OCI-LY1 (cell line): ENCODE data around the gene WNK1.

Source experiments
- H2AFZ ChIP-seq: fragments of 200-600 bp; sonication (generic), shearing (Covaris generic); 2 replicates; pipeline ENCODE4 v1.6.0; 2014; ENCODE audit warnings: antibody characterized with exemption, mild to moderate bottlenecking, low read length
- H3F3A ChIP-seq: fragments of 200-600 bp; sonication (generic), shearing (Covaris generic); 2 replicates; pipeline ENCODE4 v1.6.0; 2014; ENCODE audit warnings: mild to moderate bottlenecking, antibody characterized with exemption, low read length, moderate library complexity; ENCODE audit not compliant: insufficient read depth
- H3K27ac ChIP-seq: fragments of 200-600 bp; sonication (generic); 2 replicates; pipeline ENCODE4 v1.5.1; 2014; ENCODE audit warnings: low read length, mixed run types, mild to moderate bottlenecking, low read depth; ENCODE audit not compliant: poor library complexity, severe bottlenecking
- H3K27me3 ChIP-seq: fragments of 200-600 bp; sonication (generic); 2 replicates; pipeline ENCODE4 v1.6.0; 2014; ENCODE audit warnings: antibody characterized with exemption, mild to moderate bottlenecking, low read length, moderate library complexity; ENCODE audit not compliant: insufficient read depth
- H3K36me3 ChIP-seq: fragments of 200-600 bp; sonication (generic); 2 replicates; pipeline ENCODE4 v1.6.1; 2014; ENCODE audit warnings: mild to moderate bottlenecking, antibody characterized with exemption, low read length, moderate library complexity, mixed read lengths; ENCODE audit not compliant: insufficient read depth
- H3K4me1 ChIP-seq: fragments of 200-600 bp; sonication (generic); 2 replicates; pipeline ENCODE4 v1.5.1; 2014; ENCODE audit warnings: mild to moderate bottlenecking, low read length, moderate library complexity; ENCODE audit not compliant: insufficient read depth, severe bottlenecking
- H3K4me2 ChIP-seq: fragments of 200-600 bp; sonication (generic), shearing (Covaris generic); 2 replicates; pipeline ENCODE4 v1.6.1; 2014; ENCODE audit warnings: low read length
- H3K4me3 ChIP-seq: fragments of 200-600 bp; sonication (generic); 2 replicates; pipeline ENCODE4 v1.5.1; 2014; ENCODE audit warnings: low read length, low read depth, mild to moderate bottlenecking, mixed read lengths; ENCODE audit not compliant: poor library complexity, severe bottlenecking
- H3K79me2 ChIP-seq: fragments of 200-600 bp; shearing (Covaris generic); 2 replicates; pipeline ENCODE4 v1.6.1; 2016; ENCODE audit warnings: mixed run types, low read length, mixed read lengths; ENCODE audit not compliant: insufficient read depth
- H3K9ac ChIP-seq: fragments of 200-600 bp; sonication (generic), shearing (Covaris generic); 2 replicates; pipeline ENCODE4 v1.6.1; 2014; ENCODE audit warnings: mild to moderate bottlenecking, low read length, mixed read lengths
- H3K9me2 ChIP-seq: fragments of 200-600 bp; sonication (generic), shearing (Covaris generic); 2 replicates; pipeline ENCODE4 v1.6.1; 2014; ENCODE audit warnings: low read depth, mild to moderate bottlenecking, low read length, mixed read lengths
- H3K9me3 ChIP-seq: fragments of 200-600 bp; shearing (Covaris generic); 2 replicates; pipeline ENCODE4 v1.6.1; 2014; ENCODE audit warnings: low read length, mixed read lengths
- H4K20me1 ChIP-seq: fragments of 200-600 bp; sonication (generic), shearing (Covaris generic); 2 replicates; pipeline ENCODE4 v1.6.0; 2016; ENCODE audit warnings: mild to moderate bottlenecking, low read length; ENCODE audit not compliant: insufficient read depth
- EZH2 ChIP-seq: fragments of 200-600 bp; sonication (generic), shearing (Covaris generic); IDR thresholded peaks from 2 replicates; pipeline ENCODE4 v1.8.0; 2017; ENCODE audit warnings: borderline replicate concordance, mixed run types, mild to moderate bottlenecking, antibody characterized with exemption, low read length, moderate library complexity, mixed read lengths
- TF ChIP-seq, protein P1 (sequence below): fragments of 200-600 bp; sonication (generic), shearing (Covaris generic); IDR thresholded peaks from 2 replicates; pipeline ENCODE4 v1.5.1; 2017; ENCODE audit warnings: mild to moderate bottlenecking, antibody characterized with exemption, low read length, moderate library complexity, mixed read lengths

The WNK1 gene

GRCh38 chr12:790608-791007, 38.2 kb downstream of the WNK1 start:
- Histone ChIP-seq H3K9me3 (0 out of 2 replicates have a peak, but pooled peaks cover 7% of the 10 kb centered on the region), H3K4me3 (no peak overlapping the region), H3K27ac (no peak overlapping the region), H3K36me3 (peaks cover 11% of the 10 kb centered on the region), H3K4me2 (no peak overlapping the region), H2AFZ (no peak overlapping the region), H3K9me2 (no peaks in the 10 kb centered on the region), H3K9ac (no peak overlapping the region), H3F3A (no peaks in the 10 kb centered on the region), H3K4me1 (peaks cover 45% of the 10 kb centered on the region), H3K27me3 (no peaks in the 10 kb centered on the region), H4K20me1 (no peaks in the 10 kb centered on the region), H3K79me2 (peaks cover 97% of the 10 kb centered on the region)
- TF ChIP-seq EZH2 = no peak
- TF ChIP-seq, protein P1, sequence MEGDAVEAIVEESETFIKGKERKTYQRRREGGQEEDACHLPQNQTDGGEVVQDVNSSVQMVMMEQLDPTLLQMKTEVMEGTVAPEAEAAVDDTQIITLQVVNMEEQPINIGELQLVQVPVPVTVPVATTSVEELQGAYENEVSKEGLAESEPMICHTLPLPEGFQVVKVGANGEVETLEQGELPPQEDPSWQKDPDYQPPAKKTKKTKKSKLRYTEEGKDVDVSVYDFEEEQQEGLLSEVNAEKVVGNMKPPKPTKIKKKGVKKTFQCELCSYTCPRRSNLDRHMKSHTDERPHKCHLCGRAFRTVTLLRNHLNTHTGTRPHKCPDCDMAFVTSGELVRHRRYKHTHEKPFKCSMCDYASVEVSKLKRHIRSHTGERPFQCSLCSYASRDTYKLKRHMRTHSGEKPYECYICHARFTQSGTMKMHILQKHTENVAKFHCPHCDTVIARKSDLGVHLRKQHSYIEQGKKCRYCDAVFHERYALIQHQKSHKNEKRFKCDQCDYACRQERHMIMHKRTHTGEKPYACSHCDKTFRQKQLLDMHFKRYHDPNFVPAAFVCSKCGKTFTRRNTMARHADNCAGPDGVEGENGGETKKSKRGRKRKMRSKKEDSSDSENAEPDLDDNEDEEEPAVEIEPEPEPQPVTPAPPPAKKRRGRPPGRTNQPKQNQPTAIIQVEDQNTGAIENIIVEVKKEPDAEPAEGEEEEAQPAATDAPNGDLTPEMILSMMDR = no peak

DNA sequence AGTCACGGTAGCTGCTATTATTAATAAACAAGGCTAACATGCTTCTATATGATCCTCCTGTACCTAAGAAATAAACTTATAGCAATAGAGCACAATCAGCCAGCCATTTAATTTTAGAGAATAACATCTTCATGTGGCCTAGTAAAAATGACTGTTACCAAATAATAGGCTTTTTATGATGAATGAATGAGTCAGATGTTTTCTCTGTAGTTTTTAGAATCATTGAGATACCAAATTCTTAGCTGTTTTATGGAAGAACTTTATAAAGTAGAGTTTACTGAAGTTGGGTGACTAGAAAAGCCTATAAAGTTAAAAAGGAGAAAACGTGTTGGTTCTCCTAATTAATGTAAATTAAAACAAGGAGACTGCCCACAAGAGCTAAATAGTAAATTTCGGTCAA, 40.7 kb downstream of the WNK1 start:
- no peak overlapping the region for H2AFZ ChIP-seq
- TF ChIP-seq, protein P1 = no peak
- TF ChIP-seq EZH2 = no peak
- peaks cover 5% of the 10 kb centered on the region for H3K36me3 ChIP-seq
- no peaks in the 10 kb centered on the region for H3K9me3 ChIP-seq
- H3F3A ChIP-seq = no peaks in the 10 kb centered on the region
- H3K27ac ChIP-seq = no peak overlapping the region
- H3K4me1 ChIP-seq = peaks cover 52% of the 10 kb centered on the region
- 0 out of 2 replicates have a peak, but pooled peaks cover 5% of the 10 kb centered on the region for H4K20me1 ChIP-seq
- H3K4me3 ChIP-seq = no peak overlapping the region
- H3K9me2 ChIP-seq = no peaks in the 10 kb centered on the region
- no peak overlapping the region for H3K9ac ChIP-seq
- no peaks in the 10 kb centered on the region for H3K27me3 ChIP-seq
- H3K4me2 ChIP-seq = no peak overlapping the region
- peaks cover 97% of the 10 kb centered on the region for H3K79me2 ChIP-seq

DNA sequence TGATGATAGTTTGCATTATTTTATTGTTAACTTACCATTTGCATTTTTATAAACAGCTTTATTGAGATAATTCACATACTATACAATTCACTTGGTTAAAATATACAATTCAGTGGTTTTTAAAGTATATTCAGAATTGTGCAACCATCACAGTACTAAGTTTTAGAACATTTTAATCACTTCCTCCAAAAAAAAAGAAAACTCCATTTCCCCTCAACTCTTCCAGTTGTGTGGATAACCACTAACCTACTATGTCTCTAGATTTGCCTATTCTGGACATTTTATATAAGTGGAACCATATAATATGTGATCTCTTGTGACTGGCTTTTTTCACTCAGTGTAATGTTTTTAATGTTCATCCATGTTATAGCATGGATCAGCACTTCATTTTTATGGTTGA, 41.3 kb downstream of the WNK1 start:
- Histone ChIP-seq H4K20me1 (0 out of 2 replicates have a peak, but pooled peaks cover 5% of the 10 kb centered on the region), H3K9me3 (no peaks in the 10 kb centered on the region), H3K4me2 (no peak overlapping the region), H3K27ac (no peak overlapping the region), H3K9me2 (no peaks in the 10 kb centered on the region), H3K36me3 (0 out of 2 replicates have a peak, but pooled peaks cover 5% of the 10 kb centered on the region), H3K27me3 (no peaks in the 10 kb centered on the region), H3K79me2 (peaks cover 97% of the 10 kb centered on the region), H3K9ac (no peak overlapping the region), H3F3A (no peaks in the 10 kb centered on the region), H2AFZ (no peak overlapping the region), H3K4me1 (peaks cover 45% of the 10 kb centered on the region), H3K4me3 (no peak overlapping the region)
- TF ChIP-seq EZH2 = no peak
- TF ChIP-seq, protein P1 = no peak
